Body of pancreas (tissue), 4 donors: ENCODE results near the gene DLG2. TPM values are rescaled to one million over a fixed set of nuclear protein-coding genes. Genes with fewer than 3 reads are reported as not detected.

Experiments used
- ATAC-seq: fragments of 150-250 bp; one replicate; pipeline ENCODE4 v1.9.1; 2016
- DNase-seq, 4 donors: peaks; one replicate each; pipeline ENCODE4 v3.0.0-alpha.2; 2019
- H3K27ac ChIP-seq, 4 donors: fragments of 200-600 bp; sonication (generic); 1 replicate in 3 of 4; 2 replicates in 1 of 4; pipeline versions ENCODE4 v1.5.1 to v1.6.1; 2016 to 2019; ENCODE audit warnings: mild to moderate bottlenecking in 1 of 4, mixed read lengths in 1 of 4, moderate library complexity in 1 of 4
- H3K27me3 ChIP-seq, 2 donors: fragments of 200-600 bp; sonication (generic); one replicate each; pipeline ENCODE4 v1.6.0; 2016; ENCODE audit warnings: mild to moderate bottlenecking in 1 of 2
- H3K36me3 ChIP-seq, 2 donors: fragments of 200-600 bp; sonication (generic); replicated peaks in 1 of 2; 2 replicates each; pipeline ENCODE4 v1.5.1; 2016; ENCODE audit warnings: low read depth in 2 of 2; ENCODE audit not compliant: insufficient read depth in 1 of 2
- H3K4me1 ChIP-seq: fragments of 200-600 bp; sonication (generic); one replicate; pipeline ENCODE4 v1.6.0; 2016
- H3K4me3 ChIP-seq, 2 donors: fragments of 200-600 bp; sonication (generic); 1 replicate in 1 of 2; 2 replicates in 1 of 2; pipeline ENCODE4 v1.5.1; 2016 to 2019
- H3K9me3 ChIP-seq, 3 donors: fragments of 200-600 bp; sonication (generic); 1 replicate in 2 of 3; 2 replicates in 1 of 3; pipeline ENCODE4 v1.5.1; 2016
- CTCF ChIP-seq, 7 experiments: fragments of 450-650 bp in 4 of 7; fragments of 200-600 bp in 3 of 7; sonication (generic) in 3 of 7; IDR thresholded peaks; one replicate each; pipeline ENCODE4 v1.5.1; 2016 to 2019; ENCODE audit warnings: antibody characterized with exemption in 7 of 7
- POLR2A ChIP-seq, 3 donors: fragments of 450-650 bp; IDR thresholded peaks; one replicate each; pipeline ENCODE4 v1.6.1; 2016; ENCODE audit warnings: antibody characterized with exemption in 3 of 3, mild to moderate bottlenecking in 2 of 3
- WGBS, 2 donors: methylation state at CpG; one replicate each; pipeline ENCODE4 v1.1.5; 2017; 5-methylcytosine and 5-hydroxymethylcytosine counted together
- intact Hi-C: fragments of 100-400 bp; cut with DNase I; formaldehyde crosslinking; loops from one replicate; pipeline ENCODE4 v1.15.1; 2023
- total RNA-seq, 2 donors: library from RNA; depleted of rRNA; stranded (reverse); fragments of >200 nt; gene quantifications; one replicate each; pipeline ENCODE4 v1.1.0, GENCODE V29; 2016

The DLG2 gene
- total RNA-seq, 2 donors from 2014 or later, result 6.0 to 13.2 TPM

- intact Hi-C loops, result no loop called here
- Histone ChIP-seq H3K36me3 (no peaks in the 10 kb centered on the region), H3K4me1 (no peaks in the 10 kb centered on the region), H3K27ac (no peak overlapping the region), H3K9me3 (no peaks in the 10 kb centered on the region), H3K27me3 (no peaks in the 10 kb centered on the region), H3K4me3 (no peak overlapping the region)
- TF ChIP-seq CTCF (IDR thresholded peaks at IDR 0.05) (no peak), POLR2A (IDR thresholded peaks at IDR 0.05) (no peak)
- 69 to 82% methylated on average over 5 of the region's 5 CpGs for WGBS, 2 donors
- DNase-seq, result no peak
- ATAC-seq, result no peak
These were observed 2077.0 kb downstream of the DLG2 start for GRCh38 chr11:83549984-83550667.

- intact Hi-C loops, result no loop called here
- no peaks in the 10 kb centered on the region for H3K27me3 ChIP-seq
- no peak overlapping the region for H3K27ac ChIP-seq
- TF ChIP-seq CTCF (IDR thresholded peaks at IDR 0.05), result no peak
- TF ChIP-seq POLR2A (IDR thresholded peaks at IDR 0.05), result no peak
- no peaks in the 10 kb centered on the region for H3K36me3 ChIP-seq
- WGBS, 2 donors, result 80 to 86% methylated on average over 3 of the region's 3 CpGs
- no peak overlapping the region for H3K4me3 ChIP-seq
- ATAC-seq, result no peak
- H3K4me1 ChIP-seq, result no peaks in the 10 kb centered on the region
- no peaks in the 10 kb centered on the region for H3K9me3 ChIP-seq
- no peak for DNase-seq
These were observed 2080.8 kb downstream of the DLG2 start for GRCh38 chr11:83546368-83546767.

- H3K36me3 ChIP-seq, result no peaks in the 10 kb centered on the region
- H3K27ac ChIP-seq, result no peak overlapping the region
- WGBS, 2 donors, result 75 to 76% methylated on average over 6 of the region's 6 CpGs
- TF ChIP-seq CTCF (IDR thresholded peaks at IDR 0.05), result no peak
- no peak for TF ChIP-seq POLR2A (IDR thresholded peaks at IDR 0.05)
- no peaks in the 10 kb centered on the region for H3K9me3 ChIP-seq
- no peaks in the 10 kb centered on the region for H3K27me3 ChIP-seq
- intact Hi-C loops, result no loop called here
- ATAC-seq (no peak), DNase-seq (peak in 2 of 4 donors; percentile 11 to 19)
- no peak overlapping the region for H3K4me3 ChIP-seq
- no peaks in the 10 kb centered on the region for H3K4me1 ChIP-seq
These were observed 2081.5 kb downstream of the DLG2 start for GRCh38 chr11:83545494-83546260.

- TF ChIP-seq POLR2A (IDR thresholded peaks at IDR 0.05) (no peak), CTCF (IDR thresholded peaks at IDR 0.05) (no peak)
- Histone ChIP-seq H3K4me1 (no peaks in the 10 kb centered on the region), H3K27me3 (no peaks in the 10 kb centered on the region), H3K4me3 (no peak overlapping the region), H3K9me3 (no peaks in the 10 kb centered on the region), H3K27ac (no peak overlapping the region), H3K36me3 (no peaks in the 10 kb centered on the region)
- intact Hi-C loops, result no loop called here
- DNase-seq (peak in 1 of 4 donors; percentile 12), ATAC-seq (no peak)
- WGBS, 2 donors, result 73 to 77% methylated on average over 1 of the region's 1 CpG
These were observed 2082.3 kb downstream of the DLG2 start for GRCh38 chr11:83544846-83545245.
